Testis (tissue), 2 donors: ENCODE measurements around the gene XYLB.

Experiments
- CTCF ChIP-seq, 3 experiments: fragments of 450-650 bp in 2 of 3; fragments of 200-600 bp in 1 of 3; sonication (generic) in 1 of 3; IDR thresholded peaks; one replicate each; pipeline ENCODE4 v1.5.1; 2016 to 2019; ENCODE audit warnings: antibody characterized with exemption in 3 of 3, mild to moderate bottlenecking in 2 of 3, moderate library complexity in 1 of 3
- POLR2A ChIP-seq: fragments of 450-650 bp; IDR thresholded peaks from one replicate; pipeline ENCODE4 v1.6.1; 2017; ENCODE audit warnings: antibody characterized with exemption, mild to moderate bottlenecking, moderate library complexity

DNA sequence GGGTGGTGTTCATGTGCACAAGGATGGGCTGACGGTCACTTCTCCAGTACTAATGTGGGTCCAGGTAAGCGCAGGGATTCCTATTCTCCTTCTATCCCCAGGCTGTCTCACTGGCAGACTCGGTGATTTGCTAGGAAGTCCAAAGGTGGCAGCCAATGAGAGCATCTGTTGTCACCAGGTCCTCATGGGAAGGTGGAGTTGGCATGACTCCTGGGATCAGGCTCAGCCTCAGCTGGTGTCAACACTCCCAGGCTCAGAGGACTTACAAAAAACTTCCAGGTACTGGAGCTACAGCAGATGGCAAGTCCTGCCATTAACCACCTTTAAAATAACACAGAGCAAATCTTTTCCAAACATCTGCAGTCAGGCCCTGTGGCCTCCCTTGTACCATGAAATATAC, 13.8 kb downstream of the XYLB start:
- TF ChIP-seq CTCF (IDR thresholded peaks at IDR 0.05) (no peak), POLR2A (no peak)
